ENCODE results near the gene DLK1.

DLK1 gene

GRCh38 chr14:100715803-100716202 lies 10.9 kb upstream of the DLK1 start:
- no peak for DNase-seq

- DNase-seq: no peak
Observed at GRCh38 chr14:100717386-100717785, 9.3 kb upstream of the DLK1 start.

- no peak for DNase-seq
Observed at GRCh38 chr14:100719976-100720520, 6.6 kb upstream of the DLK1 start.

GRCh38 chr14:100721568-100721967 lies 5.1 kb upstream of the DLK1 start:
- DNase-seq: no peak

GRCh38 chr14:100722367-100722766 lies 4.3 kb upstream of the DLK1 start:
- DNase-seq: no peak

- DNase-seq: no peak
Observed at GRCh38 chr14:100723135-100723829, 3.4 kb upstream of the DLK1 start.

- no peak for DNase-seq
Observed at GRCh38 chr14:100723830-100724437, 2.8 kb upstream of the DLK1 start.

- DNase-seq: no peak
Observed at GRCh38 chr14:100724536-100724935, 2.2 kb upstream of the DLK1 start.

- no peak for DNase-seq
Observed at GRCh38 chr14:100725587-100726387, 905 bp upstream of the DLK1 start.

GRCh38 chr14:100727086-100727872 lies 587 bp downstream of the DLK1 start:
- no peak for DNase-seq

- no peak for DNase-seq
Observed at GRCh38 chr14:100727873-100728240, 1.2 kb downstream of the DLK1 start.

GRCh38 chr14:100728962-100729361 lies 2.3 kb downstream of the DLK1 start:
- no peak for DNase-seq

GRCh38 chr14:100729982-100730381 lies 3.3 kb downstream of the DLK1 start:
- no peak for DNase-seq

GRCh38 chr14:100730581-100730980 lies 3.9 kb downstream of the DLK1 start:
- no peak for DNase-seq

- no peak for DNase-seq
Observed at GRCh38 chr14:100731011-100731670, 4.4 kb downstream of the DLK1 start.

GRCh38 chr14:100731846-100732765 lies 5.4 kb downstream of the DLK1 start:
- no peak for DNase-seq

GRCh38 chr14:100732766-100733100 lies 6.0 kb downstream of the DLK1 start:
- DNase-seq: no peak

GRCh38 chr14:100733152-100733850 lies 6.6 kb downstream of the DLK1 start:
- DNase-seq: no peak

- no peak for DNase-seq
Observed at GRCh38 chr14:100734031-100734990, 7.6 kb downstream of the DLK1 start.

- no peak for DNase-seq
Observed at GRCh38 chr14:100735271-100735670, 8.6 kb downstream of the DLK1 start.

All from CD4-positive, alpha-beta T cell treated with Interleukin-17A for 1 hour (primary cell).